Lung (tissue), 12 donors: ENCODE results near the gene RCBTB2. TPM values are rescaled to one million over a fixed set of nuclear protein-coding genes. Genes with fewer than 3 reads are reported as not detected.

Source experiments
- ATAC-seq: fragments of 200-7000 bp; cut with Tn5 transposase; one replicate; pipeline ENCODE4 v1.9.1; 2020; ENCODE audit warnings: moderate number of reproducible peaks; ENCODE audit not compliant: insufficient read depth, low FRiP score
- DNase-seq, 3 donors: peaks; one replicate each; pipeline ENCODE4 v3.0.0-alpha.2; 2013 to 2017
- H3K27ac ChIP-seq, 2 donors: one replicate each; pipeline ENCODE4 v1.5.1; 2013; ENCODE audit warnings: mild to moderate bottlenecking in 2 of 2, moderate library complexity in 2 of 2, control low read depth in 1 of 2, inconsistent platforms in 1 of 2, low read depth in 1 of 2, low read length in 1 of 2
- H3K27me3 ChIP-seq, 3 donors: one replicate each; pipeline ENCODE4 v1.5.1; 2013; ENCODE audit warnings: low read length in 2 of 3; ENCODE audit not compliant: control insufficient read depth in 3 of 3, insufficient read depth in 3 of 3
- H3K36me3 ChIP-seq, 4 donors: one replicate each; pipeline ENCODE4 v1.5.1; 2013; ENCODE audit warnings: low read length in 4 of 4, mild to moderate bottlenecking in 1 of 4, moderate library complexity in 1 of 4; ENCODE audit not compliant: control insufficient read depth in 4 of 4, insufficient read depth in 4 of 4
- H3K4me1 ChIP-seq, 5 donors: one replicate each; pipeline ENCODE4 v1.5.1; 2013; ENCODE audit warnings: low read length in 5 of 5, mild to moderate bottlenecking in 2 of 5, moderate library complexity in 1 of 5; ENCODE audit not compliant: control insufficient read depth in 5 of 5, insufficient read depth in 5 of 5
- H3K4me3 ChIP-seq: one replicate; pipeline ENCODE4 v1.5.1; 2013; ENCODE audit warnings: mild to moderate bottlenecking, control low read depth, moderate library complexity
- H3K9ac ChIP-seq, 2 donors: one replicate each; pipeline ENCODE4 v1.5.1; 2013; ENCODE audit warnings: low read length in 2 of 2, control low read depth in 1 of 2; ENCODE audit not compliant: insufficient read depth in 1 of 2
- H3K9me3 ChIP-seq, 4 donors: one replicate each; pipeline ENCODE4 v1.5.1; 2013; ENCODE audit warnings: low read length in 3 of 4, mild to moderate bottlenecking in 1 of 4, moderate library complexity in 1 of 4; ENCODE audit not compliant: control insufficient read depth in 4 of 4, insufficient read depth in 3 of 4
- CTCF ChIP-seq: IDR thresholded peaks from 2 replicates; pipeline ENCODE4 v1.5.1; 2012; ENCODE audit warnings: mild to moderate bottlenecking; ENCODE audit errors: control extremely low read depth, extremely low read depth
- WGBS, 2 donors: extraction: QIAGEN DNeasy Blood & Tissue Kit; methylation state at CpG; one replicate each; pipeline ENCODE4 v1.1.7; 2013; 5-methylcytosine and 5-hydroxymethylcytosine counted together
- polyA plus RNA-seq, 2 donors: library from polyadenylated mRNA; stranded (reverse); fragments of 200-250 nt; gene quantifications; one replicate each; pipeline ENCODE4 v1.2.1, GENCODE V29; 2013
- total RNA-seq, 2 donors: library from RNA; depleted of rRNA in 1 of 2; stranded (reverse); fragments of >200 nt in 1 of 2; gene quantifications; one replicate each; pipeline ENCODE4 v1.2.1, GENCODE V29; 2014 to 2021
- donor health status: control.
- donor health status: control.
- donor health status: Bipolar disorder and iron deficiency.
- donor health status: healthy.
- donor health status: DM: yes; HTN: yes; CAD: no.

Gene RCBTB2
- total and polyA plus RNA-seq, 4 donors = 8.5 to 18.4 (median 12.1) TPM

GRCh38 chr13:48531416-48532255 lies 1.2 kb downstream of the RCBTB2 start:
- Histone ChIP-seq H3K9ac (peak overlapping the region; percentile 93 to 96), H3K27ac (peak overlapping the region; percentile 90 to 98), H3K4me1 (peaks cover 0 to 14% (median 4%) of the 10 kb centered on the region in 5 donors), H3K27me3 (no peaks in the 10 kb centered on the region), H3K36me3 (no peaks in the 10 kb centered on the region), H3K9me3 (no peaks in the 10 kb centered on the region), H3K4me3 (peak overlapping the region; percentile 76)
- ATAC-seq = no peak
- WGBS, 2 donors = 42 to 53% methylated on average over 19 of the region's 19 CpGs
- peak in 1 of 3 donors; percentile 17 for DNase-seq
- no peak for TF ChIP-seq CTCF

GRCh38 chr13:48530833-48531232 lies 2.0 kb downstream of the RCBTB2 start:
- H3K4me3 ChIP-seq = no peak overlapping the region
- ATAC-seq = no peak
- WGBS, 2 donors = 90 to 94% methylated on average over 6 of the region's 6 CpGs
- no peak overlapping the region for H3K9ac ChIP-seq
- H3K27me3 ChIP-seq = no peaks in the 10 kb centered on the region
- H3K36me3 ChIP-seq = no peaks in the 10 kb centered on the region
- no peak overlapping the region for H3K27ac ChIP-seq
- TF ChIP-seq CTCF = no peak
- H3K4me1 ChIP-seq = peaks cover 0 to 14% (median 4%) of the 10 kb centered on the region in 5 donors
- DNase-seq = no peak
- H3K9me3 ChIP-seq = no peaks in the 10 kb centered on the region

- H3K4me1 ChIP-seq = peaks cover 0 to 14% (median 4%) of the 10 kb centered on the region in 5 donors
- WGBS, 2 donors = 80 to 92% methylated on average over 3 of the region's 3 CpGs
- TF ChIP-seq CTCF = no peak
- H3K27me3 ChIP-seq = no peaks in the 10 kb centered on the region
- no peak overlapping the region for H3K4me3 ChIP-seq
- no peaks in the 10 kb centered on the region for H3K9me3 ChIP-seq
- no peak overlapping the region for H3K9ac ChIP-seq
- DNase-seq (no peak), ATAC-seq (no peak)
- H3K27ac ChIP-seq = no peak overlapping the region
- H3K36me3 ChIP-seq = no peaks in the 10 kb centered on the region
Observed at GRCh38 chr13:48528720-48529119, 4.2 kb downstream of the RCBTB2 start.
